ENCODE measurements around the gene TMTC2.

Gene TMTC2

DNA sequence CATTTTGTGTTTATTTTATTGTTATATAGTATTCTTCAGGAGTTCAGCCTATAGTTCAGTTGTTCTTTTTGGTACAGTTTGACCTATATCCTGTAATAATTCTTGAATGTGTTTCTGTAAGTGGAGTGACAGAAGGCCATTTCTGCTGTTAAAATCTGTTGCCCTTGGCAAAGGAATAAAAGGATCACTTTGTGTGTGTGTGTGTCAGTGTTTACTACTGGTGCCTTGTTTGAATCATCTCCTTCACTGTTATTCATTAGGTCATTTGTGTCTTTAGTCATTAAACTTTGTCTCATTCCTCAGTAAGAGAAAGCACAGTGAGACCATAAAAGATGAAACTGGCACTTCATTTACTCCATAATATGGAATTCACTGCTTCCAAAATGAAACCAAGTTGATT lies 130.7 kb downstream of the TMTC2 start:
- TF ChIP-seq, protein P1, sequence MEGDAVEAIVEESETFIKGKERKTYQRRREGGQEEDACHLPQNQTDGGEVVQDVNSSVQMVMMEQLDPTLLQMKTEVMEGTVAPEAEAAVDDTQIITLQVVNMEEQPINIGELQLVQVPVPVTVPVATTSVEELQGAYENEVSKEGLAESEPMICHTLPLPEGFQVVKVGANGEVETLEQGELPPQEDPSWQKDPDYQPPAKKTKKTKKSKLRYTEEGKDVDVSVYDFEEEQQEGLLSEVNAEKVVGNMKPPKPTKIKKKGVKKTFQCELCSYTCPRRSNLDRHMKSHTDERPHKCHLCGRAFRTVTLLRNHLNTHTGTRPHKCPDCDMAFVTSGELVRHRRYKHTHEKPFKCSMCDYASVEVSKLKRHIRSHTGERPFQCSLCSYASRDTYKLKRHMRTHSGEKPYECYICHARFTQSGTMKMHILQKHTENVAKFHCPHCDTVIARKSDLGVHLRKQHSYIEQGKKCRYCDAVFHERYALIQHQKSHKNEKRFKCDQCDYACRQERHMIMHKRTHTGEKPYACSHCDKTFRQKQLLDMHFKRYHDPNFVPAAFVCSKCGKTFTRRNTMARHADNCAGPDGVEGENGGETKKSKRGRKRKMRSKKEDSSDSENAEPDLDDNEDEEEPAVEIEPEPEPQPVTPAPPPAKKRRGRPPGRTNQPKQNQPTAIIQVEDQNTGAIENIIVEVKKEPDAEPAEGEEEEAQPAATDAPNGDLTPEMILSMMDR (IDR thresholded peaks at IDR 0.05; ENCODE audit: insufficient read depth, low read length, poor library complexity, severe bottlenecking): no peak
- TF ChIP-seq EZH2phosphoT487 (conservative IDR thresholded peaks at IDR 0.05; ENCODE audit: low read length): no peak
- Histone ChIP-seq H3K9me3 (ENCODE audit: insufficient read depth, low read length) (no peaks in the 10 kb centered on the region), H3F3A (ENCODE audit: insufficient read depth) (no peaks in the 10 kb centered on the region), H3K79me2 (ENCODE audit: insufficient read depth, low read length) (no peaks in the 10 kb centered on the region), H3K27me3 (ENCODE audit: low read length) (no peaks in the 10 kb centered on the region), H3K27ac (ENCODE audit: low read depth, low read length) (no peak overlapping the region), H3K4me3 (ENCODE audit: insufficient read depth, low read length, poor library complexity, severe bottlenecking) (no peak overlapping the region), H3K9me2 (replicated peaks; ENCODE audit: insufficient read depth, low read length) (no peaks in the 10 kb centered on the region), H3K36me3 (ENCODE audit: low read length) (no peaks in the 10 kb centered on the region), H4K20me1 (ENCODE audit: low read depth, low read length) (no peaks in the 10 kb centered on the region), H2AFZ (ENCODE audit: low read depth, low read length, severe bottlenecking) (no peak overlapping the region), H3K9ac (ENCODE audit: low read length) (no peak overlapping the region), H3K4me2 (ENCODE audit: low read depth, low read length, poor library complexity, severe bottlenecking) (no peak overlapping the region)

DNA sequence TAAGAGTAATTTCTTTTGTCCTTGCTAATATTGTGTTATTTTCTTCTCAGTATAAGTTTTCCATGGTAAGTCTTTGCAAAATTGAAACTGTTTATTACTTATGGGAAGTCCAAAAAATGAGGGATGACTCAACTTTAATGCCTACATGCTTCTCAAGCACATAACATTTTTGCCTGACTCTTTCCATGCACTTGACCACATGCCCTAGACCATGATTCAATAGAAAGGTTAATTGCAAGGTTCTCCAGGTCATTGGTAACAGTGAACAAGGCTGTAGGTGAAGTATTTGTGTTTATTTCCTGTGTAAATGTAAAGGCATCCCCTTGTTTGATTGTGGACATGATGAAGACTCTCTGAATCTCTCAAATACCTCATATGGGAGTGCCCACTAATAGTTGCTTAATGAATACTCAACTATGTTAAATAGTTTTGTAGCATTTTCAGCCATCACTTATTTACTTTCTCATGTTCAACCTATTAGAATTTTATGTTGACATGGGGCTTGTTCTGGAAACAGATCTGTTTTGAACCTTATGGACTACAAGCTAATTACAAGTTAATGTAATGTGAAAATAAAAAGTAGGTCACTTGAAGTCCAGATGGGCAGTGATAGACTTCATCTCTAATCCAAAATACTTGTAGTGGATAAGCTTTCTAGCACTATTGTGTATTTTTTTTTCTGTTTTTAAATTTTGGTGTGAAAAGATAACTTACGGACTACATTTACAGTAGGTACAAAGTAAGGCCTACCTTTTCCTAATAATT lies 131.7 kb downstream of the TMTC2 start:
- Histone ChIP-seq H3K4me2 (ENCODE audit: low read depth, low read length, poor library complexity, severe bottlenecking) (no peak overlapping the region), H3K27me3 (ENCODE audit: low read length) (no peaks in the 10 kb centered on the region), H3F3A (ENCODE audit: insufficient read depth) (no peaks in the 10 kb centered on the region), H3K9me3 (ENCODE audit: insufficient read depth, low read length) (no peaks in the 10 kb centered on the region), H3K79me2 (ENCODE audit: insufficient read depth, low read length) (no peaks in the 10 kb centered on the region), H3K27ac (ENCODE audit: low read depth, low read length) (no peak overlapping the region), H3K36me3 (ENCODE audit: low read length) (no peaks in the 10 kb centered on the region), H3K9me2 (replicated peaks; ENCODE audit: insufficient read depth, low read length) (no peaks in the 10 kb centered on the region), H3K4me3 (ENCODE audit: insufficient read depth, low read length, poor library complexity, severe bottlenecking) (no peak overlapping the region), H3K9ac (ENCODE audit: low read length) (no peak overlapping the region), H2AFZ (ENCODE audit: low read depth, low read length, severe bottlenecking) (no peak overlapping the region), H4K20me1 (ENCODE audit: low read depth, low read length) (no peaks in the 10 kb centered on the region)
- TF ChIP-seq EZH2phosphoT487 (conservative IDR thresholded peaks at IDR 0.05; ENCODE audit: low read length): no peak
- TF ChIP-seq, protein P1 (IDR thresholded peaks at IDR 0.05; ENCODE audit: insufficient read depth, low read length, poor library complexity, severe bottlenecking): no peak

DNA sequence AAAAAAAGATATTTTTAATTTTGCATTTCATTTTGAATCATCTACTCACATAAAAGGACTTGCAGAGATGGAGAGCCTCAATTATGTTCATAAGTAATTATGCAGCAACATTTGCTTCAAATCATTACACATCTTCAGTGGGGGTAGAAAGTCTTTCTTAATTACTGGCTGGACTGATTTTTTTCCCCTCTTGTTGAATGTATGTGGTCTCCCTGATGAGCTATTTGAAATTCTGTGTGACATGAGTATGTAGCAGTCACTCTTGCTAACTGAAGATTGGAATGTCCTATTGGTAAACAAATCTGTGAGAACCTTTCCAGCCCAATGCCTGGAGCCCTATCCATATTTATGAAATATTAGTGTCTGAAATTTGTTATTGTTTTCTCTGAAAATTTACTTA lies 139.8 kb downstream of the TMTC2 start:
- H3K79me2 ChIP-seq (ENCODE audit: insufficient read depth, low read length): no peaks in the 10 kb centered on the region
- no peak overlapping the region for H2AFZ ChIP-seq (ENCODE audit: low read depth, low read length, severe bottlenecking)
- no peak overlapping the region for H3K4me3 ChIP-seq (ENCODE audit: insufficient read depth, low read length, poor library complexity, severe bottlenecking)
- no peak overlapping the region for H3K9ac ChIP-seq (ENCODE audit: low read length)
- H3K36me3 ChIP-seq (ENCODE audit: low read length): no peaks in the 10 kb centered on the region
- H3K4me2 ChIP-seq (ENCODE audit: low read depth, low read length, poor library complexity, severe bottlenecking): no peak overlapping the region
- no peaks in the 10 kb centered on the region for H3K9me2 ChIP-seq (replicated peaks; ENCODE audit: insufficient read depth, low read length)
- no peaks in the 10 kb centered on the region for H3F3A ChIP-seq (ENCODE audit: insufficient read depth)
- H3K9me3 ChIP-seq (ENCODE audit: insufficient read depth, low read length): no peaks in the 10 kb centered on the region
- H4K20me1 ChIP-seq (ENCODE audit: low read depth, low read length): no peaks in the 10 kb centered on the region
- TF ChIP-seq EZH2phosphoT487 (conservative IDR thresholded peaks at IDR 0.05; ENCODE audit: low read length): no peak
- TF ChIP-seq, protein P1 (IDR thresholded peaks at IDR 0.05; ENCODE audit: insufficient read depth, low read length, poor library complexity, severe bottlenecking): no peak
- no peaks in the 10 kb centered on the region for H3K27me3 ChIP-seq (ENCODE audit: low read length)
- no peak overlapping the region for H3K27ac ChIP-seq (ENCODE audit: low read depth, low read length)

All from SU-DHL-6 (cell line).